CD14-positive monocyte (primary cell): ENCODE measurements around the gene CYLD. TPM values are rescaled to one million over a fixed set of nuclear protein-coding genes. Genes with fewer than 3 reads are reported as not detected.

ENCODE experiments used
- DNase-seq, 3 donors: peaks; one replicate each; pipeline ENCODE4 v3.0.0-alpha.2; 2011 to 2022
- H2AFZ ChIP-seq: 2 replicates; pipeline ENCODE4 v1.6.0; 2012; ENCODE audit warnings: mild to moderate bottlenecking, low read depth, low read length, inconsistent platforms; ENCODE audit not compliant: insufficient read depth, poor library complexity, severe bottlenecking
- H3K27ac ChIP-seq, 2 donors: 1 replicate in 1 of 2; 2 replicates in 1 of 2; pipeline ENCODE4 v1.5.1; 2012 to 2013; ENCODE audit warnings: low read length in 2 of 2, control low read depth in 1 of 2, inconsistent platforms in 1 of 2, low read depth in 1 of 2, mild to moderate bottlenecking in 1 of 2
- H3K27me3 ChIP-seq, 2 donors: one replicate each; pipeline versions ENCODE4 v1.6.0 to v1.6.1; 2011 to 2013; ENCODE audit warnings: low read length in 2 of 2; ENCODE audit not compliant: control insufficient read depth in 2 of 2, insufficient read depth in 2 of 2
- H3K36me3 ChIP-seq, 2 donors: replicated peaks in 1 of 2; 1 replicate in 1 of 2; 2 replicates in 1 of 2; pipeline versions ENCODE4 v1.5.1 to v1.6.1; 2012 to 2013; ENCODE audit warnings: low read length in 2 of 2, control low read depth in 1 of 2, inconsistent platforms in 1 of 2, mild to moderate bottlenecking in 1 of 2; ENCODE audit not compliant: insufficient read depth in 2 of 2, control insufficient read depth in 1 of 2
- H3K4me1 ChIP-seq, 2 donors: 1 replicate in 1 of 2; 2 replicates in 1 of 2; pipeline versions ENCODE4 v1.5.1 to v1.6.1; 2012 to 2013; ENCODE audit warnings: low read length in 2 of 2, control low read depth in 1 of 2, inconsistent platforms in 1 of 2, mild to moderate bottlenecking in 1 of 2, moderate library complexity in 1 of 2; ENCODE audit not compliant: insufficient read depth in 2 of 2, control insufficient read depth in 1 of 2
- H3K4me2 ChIP-seq: replicated peaks from 2 replicates; pipeline ENCODE3; 2012; ENCODE audit warnings: low read length, moderate library complexity, mild to moderate bottlenecking; ENCODE audit not compliant: poor library complexity, severe bottlenecking; ENCODE audit errors: extremely low read depth
- H3K4me3 ChIP-seq, 3 experiments: fragments of 200-600 bp in 1 of 3; sonication (generic) in 1 of 3; replicated peaks in 1 of 3; 1 replicate in 2 of 3; 2 replicates in 1 of 3; pipeline ENCODE4 v1.5.1; 2011 to 2013; ENCODE audit warnings: low read length in 3 of 3, mild to moderate bottlenecking in 3 of 3, control low read depth in 2 of 3, low read depth in 2 of 3, inconsistent platforms in 1 of 3, moderate library complexity in 1 of 3
- H3K79me2 ChIP-seq: 2 replicates; pipeline ENCODE4 v1.6.0; 2012; ENCODE audit warnings: mild to moderate bottlenecking, control low read depth, inconsistent platforms, low read length, moderate library complexity; ENCODE audit not compliant: insufficient read depth
- H3K9ac ChIP-seq: 2 replicates; pipeline ENCODE4 v1.6.0; 2017; ENCODE audit warnings: low read length, mild to moderate bottlenecking; ENCODE audit not compliant: insufficient read depth, poor library complexity, severe bottlenecking
- H3K9me3 ChIP-seq, 2 donors: replicated peaks in 1 of 2; 1 replicate in 1 of 2; 2 replicates in 1 of 2; pipeline versions ENCODE4 v1.5.1 to v1.6.1; 2012 to 2013; ENCODE audit warnings: low read length in 2 of 2, control low read depth in 1 of 2; ENCODE audit not compliant: control insufficient read depth in 1 of 2, insufficient read depth in 1 of 2
- H4K20me1 ChIP-seq: 2 replicates; pipeline ENCODE4 v1.6.0; 2012; ENCODE audit warnings: mild to moderate bottlenecking, low read length, control low read depth, moderate library complexity; ENCODE audit not compliant: insufficient read depth
- H3K27ac Mint-ChIP-seq, 7 donors: one replicate each; pipeline ENCODE4 v1.8.0; 2020; ENCODE audit warnings: mild to moderate bottlenecking in 7 of 7, mixed read lengths in 7 of 7, moderate library complexity in 6 of 7, inconsistent platforms in 2 of 7
- H3K27me3 Mint-ChIP-seq, 3 donors: one replicate each; pipeline ENCODE4 v1.8.0; 2021 to 2022; ENCODE audit warnings: low read depth in 3 of 3, mild to moderate bottlenecking in 3 of 3, mixed read lengths in 3 of 3, moderate library complexity in 3 of 3, inconsistent platforms in 1 of 3
- H3K36me3 Mint-ChIP-seq, 2 donors: one replicate each; pipeline ENCODE4 v1.8.0; 2020; ENCODE audit warnings: mixed read lengths in 2 of 2, inconsistent platforms in 1 of 2, mild to moderate bottlenecking in 1 of 2
- H3K4me1 Mint-ChIP-seq: one replicate; pipeline ENCODE4 v1.8.0; 2020; ENCODE audit warnings: mild to moderate bottlenecking, mixed read lengths
- H3K4me3 Mint-ChIP-seq, 2 donors: one replicate each; pipeline ENCODE4 v1.8.0; 2020; ENCODE audit warnings: mild to moderate bottlenecking in 2 of 2, mixed read lengths in 2 of 2, moderate library complexity in 1 of 2
- H3K9me3 Mint-ChIP-seq, 7 donors: one replicate each; pipeline ENCODE4 v1.8.0; 2020 to 2022; ENCODE audit warnings: mixed read lengths in 7 of 7, mild to moderate bottlenecking in 6 of 7, moderate library complexity in 6 of 7, inconsistent platforms in 2 of 7
- CTCF ChIP-seq: fragments of 200-600 bp; IDR thresholded peaks from one replicate; pipeline ENCODE4 v1.8.0; 2022; ENCODE audit warnings: antibody characterized with exemption, mild to moderate bottlenecking
- WGBS: methylation state at CpG from one replicate; pipeline ENCODE4 v1.1.5; 2013; ENCODE audit warnings: missing lambda C conversion rate; ENCODE audit not compliant: insufficient coverage; 5-methylcytosine and 5-hydroxymethylcytosine counted together
- intact Hi-C, 2 donors: fragments of 100-400 bp; cut with micrococcal nuclease; formaldehyde crosslinking; loops; one replicate each; pipeline versions ENCODE4 v1.15.0 to v1.15.1; 2023
- polyA plus RNA-seq, 3 donors: library from polyadenylated mRNA; depleted of rRNA in 1 of 3; unstranded in 2 of 3; stranded (reverse) in 1 of 3; fragments of 300-500 nt in 2 of 3; fragments of >200 nt in 1 of 3; fragmentation: Illumina TruSeq in 2 of 3; gene quantifications; 1 replicate in 2 of 3; 2 replicates in 1 of 3; pipeline ENCODE4 v1.2.3, GENCODE V29; 2012 to 2021

The CYLD gene
- polyA plus RNA-seq, 3 donors: 32.1 to 57.9 (median 35.9) TPM

- peaks cover 66 to 82% of the 10 kb centered on the region in 2 donors for H3K36me3 ChIP-seq
- no peak for TF ChIP-seq CTCF
Measured at GRCh38 chr16:50776037-50776436, 34.2 kb downstream of the CYLD start.

GRCh38 chr16:50778284-50779163 is 36.6 kb downstream of the CYLD start:
- no peak overlapping the region for H3K27ac ChIP-seq
- TF ChIP-seq CTCF: no peak
- H4K20me1 ChIP-seq: peaks cover 57% of the 10 kb centered on the region
- H3K4me3 ChIP-seq: no peak overlapping the region
- no peak overlapping the region for H2AFZ ChIP-seq
- H3K4me2 ChIP-seq: no peak overlapping the region
- H3K79me2 ChIP-seq: peaks cover 14% of the 10 kb centered on the region
- peaks cover 67 to 78% of the 10 kb centered on the region in 2 donors for H3K36me3 Mint-ChIP-seq
- intact Hi-C loops: no loop called here
- H3K4me1 Mint-ChIP-seq: no peaks in the 10 kb centered on the region
- no peak overlapping the region for H3K4me3 Mint-ChIP-seq
- peak overlapping the region in 2 of 7 donors; percentile 12 to 68 for H3K27ac Mint-ChIP-seq
- H3K27me3 Mint-ChIP-seq: no peaks in the 10 kb centered on the region
- 100% methylated on average over 1 of the region's 1 CpG for WGBS
- no peaks in the 10 kb centered on the region for H3K9me3 Mint-ChIP-seq
- no peaks in the 10 kb centered on the region for H3K9me3 ChIP-seq
- no peak overlapping the region for H3K9ac ChIP-seq
- H3K27me3 ChIP-seq: no peaks in the 10 kb centered on the region
- peaks cover 87 to 96% of the 10 kb centered on the region in 2 donors for H3K36me3 ChIP-seq
- no peaks in the 10 kb centered on the region for H3K4me1 ChIP-seq
- DNase-seq: no peak

More at GRCh38 chr16:50776037-50776436, 34.2 kb downstream of the CYLD start:
- WGBS: no CpG with 5 or more reads among the region's 1 CpG
- Histone ChIP-seq H3K79me2 (peaks cover 35% of the 10 kb centered on the region), H3K27ac (no peak overlapping the region), H3K27me3 (no peaks in the 10 kb centered on the region), H3K4me2 (no peak overlapping the region), H3K4me1 (no peaks in the 10 kb centered on the region), H4K20me1 (peaks cover 81% of the 10 kb centered on the region), H2AFZ (no peak overlapping the region), H3K9ac (no peak overlapping the region), H3K9me3 (no peaks in the 10 kb centered on the region), H3K4me3 (no peak overlapping the region)
- intact Hi-C loops: no loop called here
- Mint-ChIP-seq H3K27me3 (no peaks in the 10 kb centered on the region), H3K36me3 (peaks cover 58 to 60% of the 10 kb centered on the region in 2 donors), H3K9me3 (no peaks in the 10 kb centered on the region), H3K4me3 (no peak overlapping the region), H3K4me1 (peaks cover 3% of the 10 kb centered on the region), H3K27ac (no peak overlapping the region)
- DNase-seq: no peak
